Measurements from ENCODE around the gene RPUSD4. TPM values are rescaled to one million over a fixed set of nuclear protein-coding genes. Genes with fewer than 3 reads are reported as not detected.

RPUSD4 gene
- total RNA-seq, 1 donor from 2014 or later: 7.3 TPM

DNA sequence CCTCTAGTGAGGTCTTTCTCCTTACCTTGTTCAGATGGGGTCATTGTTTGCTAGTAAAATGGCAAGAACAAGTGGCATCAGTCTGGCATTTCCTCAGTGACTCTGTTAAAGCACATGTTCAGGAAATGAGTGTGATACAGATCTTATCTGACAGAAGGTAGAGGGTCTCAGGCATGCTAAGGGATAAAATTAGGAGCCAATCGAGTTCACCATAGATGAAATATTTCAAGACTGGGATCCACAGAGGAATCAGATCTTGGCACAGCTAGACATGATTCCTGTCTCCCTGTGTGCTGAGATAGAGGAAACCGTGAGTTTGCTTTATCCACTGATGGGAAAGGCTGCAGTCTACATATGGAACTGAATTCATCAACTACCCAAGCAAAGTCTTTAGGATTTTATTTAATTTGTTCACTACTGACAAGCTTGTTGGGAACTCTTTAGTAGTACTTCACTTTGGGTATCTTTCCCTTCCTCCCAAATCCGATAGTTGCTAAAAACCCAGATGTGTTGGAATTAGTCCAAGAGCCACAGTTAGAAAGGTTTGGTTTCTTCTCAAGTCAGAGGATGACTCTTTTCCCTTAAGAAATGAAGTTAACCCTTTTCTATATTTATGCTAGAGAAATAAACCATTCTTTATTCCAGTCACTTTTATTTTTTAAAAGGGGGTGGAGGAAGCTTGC is 18.5 kb upstream of the RPUSD4 start:
- H3K9me3 ChIP-seq: no peaks in the 10 kb centered on the region
- H3K4me3 ChIP-seq: no peak overlapping the region
- DNase-seq (ENCODE audit: low spot score in 2 of 2): no peak
- peaks cover 0 to 10% of the 10 kb centered on the region in 2 donors for H3K36me3 ChIP-seq
- no peaks in the 10 kb centered on the region for H3K27me3 ChIP-seq
- TF ChIP-seq, protein P1, sequence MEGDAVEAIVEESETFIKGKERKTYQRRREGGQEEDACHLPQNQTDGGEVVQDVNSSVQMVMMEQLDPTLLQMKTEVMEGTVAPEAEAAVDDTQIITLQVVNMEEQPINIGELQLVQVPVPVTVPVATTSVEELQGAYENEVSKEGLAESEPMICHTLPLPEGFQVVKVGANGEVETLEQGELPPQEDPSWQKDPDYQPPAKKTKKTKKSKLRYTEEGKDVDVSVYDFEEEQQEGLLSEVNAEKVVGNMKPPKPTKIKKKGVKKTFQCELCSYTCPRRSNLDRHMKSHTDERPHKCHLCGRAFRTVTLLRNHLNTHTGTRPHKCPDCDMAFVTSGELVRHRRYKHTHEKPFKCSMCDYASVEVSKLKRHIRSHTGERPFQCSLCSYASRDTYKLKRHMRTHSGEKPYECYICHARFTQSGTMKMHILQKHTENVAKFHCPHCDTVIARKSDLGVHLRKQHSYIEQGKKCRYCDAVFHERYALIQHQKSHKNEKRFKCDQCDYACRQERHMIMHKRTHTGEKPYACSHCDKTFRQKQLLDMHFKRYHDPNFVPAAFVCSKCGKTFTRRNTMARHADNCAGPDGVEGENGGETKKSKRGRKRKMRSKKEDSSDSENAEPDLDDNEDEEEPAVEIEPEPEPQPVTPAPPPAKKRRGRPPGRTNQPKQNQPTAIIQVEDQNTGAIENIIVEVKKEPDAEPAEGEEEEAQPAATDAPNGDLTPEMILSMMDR (IDR thresholded peaks at IDR 0.05): no peak
- no peaks in the 10 kb centered on the region for H3K4me1 ChIP-seq
- no peak overlapping the region for H3K27ac ChIP-seq
- intact Hi-C loops (cut with DNase I): no loop called here

DNA sequence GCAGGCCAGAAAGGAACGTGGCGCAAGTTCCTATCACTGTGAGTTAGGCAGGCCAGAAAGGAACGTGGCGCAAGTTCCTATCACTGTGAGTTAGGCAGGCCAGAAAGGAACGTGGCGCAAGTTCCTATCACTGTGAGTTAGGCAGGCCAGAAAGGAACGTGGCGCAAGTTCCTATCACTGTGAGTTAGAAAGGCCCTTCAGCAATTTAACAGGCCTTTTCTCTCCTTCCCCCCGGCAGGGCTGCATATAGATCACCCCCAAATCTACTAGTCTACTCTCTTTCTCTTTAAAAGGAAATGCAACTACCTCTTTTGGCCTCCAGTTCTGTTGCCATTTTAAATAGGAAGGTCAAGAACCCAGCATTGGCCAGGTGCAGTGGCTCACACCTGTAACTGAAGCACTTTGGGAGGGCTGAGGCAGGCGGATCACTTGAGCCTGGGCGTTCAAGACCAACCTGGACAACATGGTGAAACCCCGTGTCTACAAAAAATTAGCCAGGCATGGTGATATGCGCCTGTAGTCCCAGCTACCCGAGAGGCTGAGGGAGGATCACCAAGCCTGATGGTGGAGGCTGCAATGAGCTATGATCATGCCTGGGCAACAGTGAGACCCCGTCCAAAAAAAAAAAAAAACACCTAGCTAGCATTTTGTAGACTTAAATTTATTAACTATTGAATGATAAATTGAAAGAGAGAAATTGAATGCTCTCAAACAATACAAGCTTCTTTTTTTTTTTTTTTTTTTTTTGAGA is 15.1 kb upstream of the RPUSD4 start:
- no peak overlapping the region for H3K27ac ChIP-seq
- DNase-seq (ENCODE audit: low spot score in 2 of 2): no peak
- TF ChIP-seq, protein P1 (IDR thresholded peaks at IDR 0.05): no peak
- H3K4me3 ChIP-seq: no peak overlapping the region
- no peaks in the 10 kb centered on the region for H3K27me3 ChIP-seq
- no peaks in the 10 kb centered on the region for H3K9me3 ChIP-seq
- peaks cover 0 to 3% of the 10 kb centered on the region in 2 donors for H3K36me3 ChIP-seq
- intact Hi-C loops (cut with DNase I): no loop called here
- no peaks in the 10 kb centered on the region for H3K4me1 ChIP-seq

DNA sequence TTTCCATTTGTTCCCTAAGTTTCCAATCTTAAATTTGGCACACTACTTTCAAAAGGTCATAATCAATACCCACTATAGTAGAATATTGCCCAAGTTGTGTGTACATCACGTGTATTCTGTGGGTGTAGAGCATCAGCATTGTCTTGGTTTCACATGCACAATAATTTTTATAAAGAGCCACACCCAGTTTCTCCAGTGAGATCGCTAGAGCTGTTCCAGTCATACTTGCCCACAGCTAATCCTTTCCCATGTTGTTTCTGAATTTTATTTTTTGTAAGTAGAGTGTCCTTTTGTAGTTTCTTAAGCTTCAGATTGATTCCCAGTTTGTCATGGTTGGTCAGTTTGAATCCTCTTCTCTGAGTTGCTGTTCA is 13.8 kb upstream of the RPUSD4 start:
- no peaks in the 10 kb centered on the region for H3K4me1 ChIP-seq
- intact Hi-C loops (cut with DNase I): no loop called here
- peaks cover 0 to 3% of the 10 kb centered on the region in 2 donors for H3K36me3 ChIP-seq
- TF ChIP-seq, protein P1 (IDR thresholded peaks at IDR 0.05): no peak
- H3K4me3 ChIP-seq: no peak overlapping the region
- no peak overlapping the region for H3K27ac ChIP-seq
- no peaks in the 10 kb centered on the region for H3K27me3 ChIP-seq
- no peak for DNase-seq (ENCODE audit: low spot score in 2 of 2)
- H3K9me3 ChIP-seq: no peaks in the 10 kb centered on the region

DNA sequence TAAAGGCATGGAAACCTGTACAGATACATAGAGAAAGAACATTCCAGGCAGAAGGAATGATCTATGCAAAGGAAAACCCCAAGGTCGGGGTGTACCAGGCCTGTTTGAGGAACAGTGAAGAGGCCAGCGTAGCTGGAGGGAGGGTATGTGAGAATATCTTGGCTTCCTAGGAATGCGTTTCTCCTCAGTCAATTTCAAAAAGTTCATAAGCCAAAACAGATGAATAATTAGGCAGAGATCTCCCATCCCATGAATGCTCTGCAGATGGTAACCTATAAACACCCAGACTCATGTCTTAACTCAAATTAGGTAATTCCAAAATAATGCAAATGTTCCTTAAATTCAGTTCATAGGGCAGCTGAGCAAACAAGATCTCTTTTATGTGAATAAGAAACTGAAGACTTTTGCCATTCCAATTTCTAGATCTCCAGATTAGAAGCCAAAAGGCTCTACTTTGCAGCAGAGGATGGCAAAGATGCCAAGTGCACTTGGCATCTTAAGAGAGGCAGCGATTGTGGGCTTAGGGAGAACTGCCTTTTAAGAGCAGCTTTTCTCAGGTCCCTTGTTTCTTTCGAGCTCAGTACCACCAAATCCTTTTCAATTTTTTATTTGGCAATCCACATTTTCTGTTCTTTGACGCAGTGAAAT is 13.3 kb upstream of the RPUSD4 start:
- intact Hi-C loops (cut with DNase I): no loop called here
- Histone ChIP-seq H3K27ac (no peak overlapping the region), H3K4me3 (no peak overlapping the region), H3K36me3 (peaks cover 0 to 3% of the 10 kb centered on the region in 2 donors), H3K9me3 (no peaks in the 10 kb centered on the region), H3K27me3 (no peaks in the 10 kb centered on the region), H3K4me1 (no peaks in the 10 kb centered on the region)
- DNase-seq (ENCODE audit: low spot score in 2 of 2): no peak
- TF ChIP-seq, protein P1 (IDR thresholded peaks at IDR 0.05): no peak

DNA sequence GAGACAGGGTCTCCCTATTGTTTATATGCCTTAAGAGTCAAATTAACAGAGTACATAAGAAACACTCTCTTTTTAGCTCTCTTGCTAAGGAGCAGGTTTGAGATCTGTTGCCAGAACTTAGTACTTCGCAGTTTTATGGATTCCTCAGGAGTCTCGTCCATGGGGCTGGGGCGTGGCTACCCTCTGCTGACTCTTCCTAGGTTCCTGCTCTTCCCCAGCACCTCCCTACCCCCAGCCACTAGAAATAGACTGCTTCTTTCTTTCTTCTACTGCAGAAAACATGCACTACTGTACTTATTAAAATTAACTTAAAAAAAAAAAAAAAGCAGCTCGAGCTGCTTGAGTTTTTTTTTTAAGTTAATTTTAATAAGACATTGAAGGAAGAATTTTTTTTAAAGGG is 8.1 kb upstream of the RPUSD4 start:
- intact Hi-C loops (cut with DNase I): no loop called here
- no peak for DNase-seq (ENCODE audit: low spot score in 2 of 2)
- TF ChIP-seq, protein P1 (IDR thresholded peaks at IDR 0.05): no peak
- H3K27me3 ChIP-seq: no peaks in the 10 kb centered on the region
- no peak overlapping the region for H3K4me3 ChIP-seq
- no peak overlapping the region for H3K27ac ChIP-seq
- no peaks in the 10 kb centered on the region for H3K9me3 ChIP-seq
- H3K36me3 ChIP-seq: no peaks in the 10 kb centered on the region
- H3K4me1 ChIP-seq: no peaks in the 10 kb centered on the region
